Measurements from ENCODE around the gene DNHD1.

The DNHD1 gene

DNA sequence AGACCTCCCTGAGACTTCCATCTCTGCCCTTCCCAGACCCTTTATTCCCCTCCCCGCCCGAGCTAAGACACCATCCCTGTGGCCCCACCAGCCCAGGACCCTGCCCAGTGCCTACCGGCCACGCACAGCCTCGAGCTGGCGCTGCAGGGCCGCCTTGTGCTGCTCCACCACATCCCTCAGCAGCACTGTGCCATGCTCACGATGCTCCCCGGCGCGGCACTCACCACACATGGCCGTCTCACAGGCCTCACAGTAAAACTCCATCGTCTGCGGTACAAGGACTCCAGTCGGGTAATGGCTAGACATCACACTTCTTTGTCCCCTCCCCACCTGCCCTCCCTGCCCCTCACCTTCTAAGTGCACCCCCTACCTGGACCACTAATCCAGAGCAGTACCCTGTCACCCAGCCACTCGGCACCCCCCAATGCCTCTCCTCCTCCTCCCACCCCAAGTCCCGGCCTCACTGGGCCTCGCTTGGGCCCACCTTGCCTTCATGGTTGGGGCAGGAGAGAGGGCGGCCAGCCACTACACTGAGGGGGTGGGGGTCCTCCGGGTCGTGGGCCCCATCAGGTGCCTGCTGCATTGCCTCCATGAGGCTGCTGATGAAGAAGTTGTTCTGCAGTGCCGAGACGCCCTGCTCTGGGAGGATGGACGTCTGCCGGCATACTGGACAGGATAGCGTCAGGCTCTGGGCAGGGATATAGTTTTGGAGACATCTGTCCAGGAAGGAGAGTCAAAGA is 39.3 kb upstream of the DNHD1 start:
- no peak overlapping the region for H3K27ac ChIP-seq (replicated peaks)
- no peak overlapping the region for H3K4me3 ChIP-seq (replicated peaks; ENCODE audit: insufficient read depth, low read length)
- DNase-seq (ENCODE audit: low read depth in 1 of 2, low spot score in 1 of 2): no peak
- H3K27me3 ChIP-seq (ENCODE audit: insufficient read depth, poor library complexity, severe bottlenecking): peaks cover 2% of the 10 kb centered on the region
- TF ChIP-seq, protein P1, sequence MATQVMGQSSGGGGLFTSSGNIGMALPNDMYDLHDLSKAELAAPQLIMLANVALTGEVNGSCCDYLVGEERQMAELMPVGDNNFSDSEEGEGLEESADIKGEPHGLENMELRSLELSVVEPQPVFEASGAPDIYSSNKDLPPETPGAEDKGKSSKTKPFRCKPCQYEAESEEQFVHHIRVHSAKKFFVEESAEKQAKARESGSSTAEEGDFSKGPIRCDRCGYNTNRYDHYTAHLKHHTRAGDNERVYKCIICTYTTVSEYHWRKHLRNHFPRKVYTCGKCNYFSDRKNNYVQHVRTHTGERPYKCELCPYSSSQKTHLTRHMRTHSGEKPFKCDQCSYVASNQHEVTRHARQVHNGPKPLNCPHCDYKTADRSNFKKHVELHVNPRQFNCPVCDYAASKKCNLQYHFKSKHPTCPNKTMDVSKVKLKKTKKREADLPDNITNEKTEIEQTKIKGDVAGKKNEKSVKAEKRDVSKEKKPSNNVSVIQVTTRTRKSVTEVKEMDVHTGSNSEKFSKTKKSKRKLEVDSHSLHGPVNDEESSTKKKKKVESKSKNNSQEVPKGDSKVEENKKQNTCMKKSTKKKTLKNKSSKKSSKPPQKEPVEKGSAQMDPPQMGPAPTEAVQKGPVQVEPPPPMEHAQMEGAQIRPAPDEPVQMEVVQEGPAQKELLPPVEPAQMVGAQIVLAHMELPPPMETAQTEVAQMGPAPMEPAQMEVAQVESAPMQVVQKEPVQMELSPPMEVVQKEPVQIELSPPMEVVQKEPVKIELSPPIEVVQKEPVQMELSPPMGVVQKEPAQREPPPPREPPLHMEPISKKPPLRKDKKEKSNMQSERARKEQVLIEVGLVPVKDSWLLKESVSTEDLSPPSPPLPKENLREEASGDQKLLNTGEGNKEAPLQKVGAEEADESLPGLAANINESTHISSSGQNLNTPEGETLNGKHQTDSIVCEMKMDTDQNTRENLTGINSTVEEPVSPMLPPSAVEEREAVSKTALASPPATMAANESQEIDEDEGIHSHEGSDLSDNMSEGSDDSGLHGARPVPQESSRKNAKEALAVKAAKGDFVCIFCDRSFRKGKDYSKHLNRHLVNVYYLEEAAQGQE (IDR thresholded peaks at IDR 0.05; ENCODE audit: insufficient replicate concordance, low read depth): no peak
- TF ChIP-seq GABPA (IDR thresholded peaks at IDR 0.05; ENCODE audit: low read depth) (no peak), SPI1 (IDR thresholded peaks at IDR 0.05; ENCODE audit: borderline replicate concordance, low read depth) (no peak)
- TF ChIP-seq, protein P2, sequence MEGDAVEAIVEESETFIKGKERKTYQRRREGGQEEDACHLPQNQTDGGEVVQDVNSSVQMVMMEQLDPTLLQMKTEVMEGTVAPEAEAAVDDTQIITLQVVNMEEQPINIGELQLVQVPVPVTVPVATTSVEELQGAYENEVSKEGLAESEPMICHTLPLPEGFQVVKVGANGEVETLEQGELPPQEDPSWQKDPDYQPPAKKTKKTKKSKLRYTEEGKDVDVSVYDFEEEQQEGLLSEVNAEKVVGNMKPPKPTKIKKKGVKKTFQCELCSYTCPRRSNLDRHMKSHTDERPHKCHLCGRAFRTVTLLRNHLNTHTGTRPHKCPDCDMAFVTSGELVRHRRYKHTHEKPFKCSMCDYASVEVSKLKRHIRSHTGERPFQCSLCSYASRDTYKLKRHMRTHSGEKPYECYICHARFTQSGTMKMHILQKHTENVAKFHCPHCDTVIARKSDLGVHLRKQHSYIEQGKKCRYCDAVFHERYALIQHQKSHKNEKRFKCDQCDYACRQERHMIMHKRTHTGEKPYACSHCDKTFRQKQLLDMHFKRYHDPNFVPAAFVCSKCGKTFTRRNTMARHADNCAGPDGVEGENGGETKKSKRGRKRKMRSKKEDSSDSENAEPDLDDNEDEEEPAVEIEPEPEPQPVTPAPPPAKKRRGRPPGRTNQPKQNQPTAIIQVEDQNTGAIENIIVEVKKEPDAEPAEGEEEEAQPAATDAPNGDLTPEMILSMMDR (IDR thresholded peaks at IDR 0.05; ENCODE audit: insufficient read depth, low read length): no peak

DNA sequence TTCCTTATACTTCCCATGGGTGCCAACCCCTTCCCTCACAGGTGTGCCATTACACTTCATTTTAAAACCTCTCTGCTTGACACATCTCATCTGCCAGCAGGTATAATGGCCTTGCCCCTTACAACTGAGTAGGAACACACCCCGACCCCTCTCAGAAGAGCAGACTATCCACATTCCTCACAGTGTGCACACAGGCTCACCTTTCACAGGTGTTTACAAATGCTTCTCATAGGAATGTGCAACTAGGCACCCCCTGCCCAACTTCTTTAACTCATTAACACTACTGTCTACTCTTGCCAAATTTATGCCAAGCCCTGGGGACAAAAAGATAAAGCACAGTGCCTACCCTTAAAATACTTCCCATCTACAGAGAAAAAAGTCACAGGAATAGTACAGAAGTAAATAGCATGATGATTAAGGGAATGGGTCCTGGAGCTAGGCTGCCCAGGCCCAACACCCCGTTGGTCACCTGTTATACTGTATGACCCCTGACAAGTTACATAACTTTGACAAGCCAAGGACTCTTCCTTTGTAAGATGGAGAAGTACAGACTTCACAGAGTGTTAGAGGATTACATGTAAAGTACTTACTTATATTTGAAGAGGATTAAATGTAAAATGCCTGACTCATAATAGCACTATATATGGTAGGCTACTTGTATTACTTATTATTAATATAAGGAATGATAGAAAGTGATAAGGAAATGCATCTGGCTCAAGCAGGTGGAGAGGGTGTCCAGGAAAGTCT is 38.6 kb upstream of the DNHD1 start:
- H3K27me3 ChIP-seq (ENCODE audit: insufficient read depth, poor library complexity, severe bottlenecking): peaks cover 2% of the 10 kb centered on the region
- no peak for TF ChIP-seq POLR2AphosphoS5 (IDR thresholded peaks at IDR 0.05; ENCODE audit: low read depth)
- TF ChIP-seq, protein P1 (IDR thresholded peaks at IDR 0.05; ENCODE audit: insufficient replicate concordance, low read depth): no peak
- no peak for TF ChIP-seq SPI1 (IDR thresholded peaks at IDR 0.05; ENCODE audit: borderline replicate concordance, low read depth)
- no peak for TF ChIP-seq GABPA (IDR thresholded peaks at IDR 0.05; ENCODE audit: low read depth)
- TF ChIP-seq, protein P2 (IDR thresholded peaks at IDR 0.05; ENCODE audit: insufficient read depth, low read length): no peak
- H3K4me3 ChIP-seq (replicated peaks; ENCODE audit: insufficient read depth, low read length): no peak overlapping the region
- H3K27ac ChIP-seq (replicated peaks): no peak overlapping the region
- DNase-seq (ENCODE audit: low read depth in 1 of 2, low spot score in 1 of 2): no peak

DNA sequence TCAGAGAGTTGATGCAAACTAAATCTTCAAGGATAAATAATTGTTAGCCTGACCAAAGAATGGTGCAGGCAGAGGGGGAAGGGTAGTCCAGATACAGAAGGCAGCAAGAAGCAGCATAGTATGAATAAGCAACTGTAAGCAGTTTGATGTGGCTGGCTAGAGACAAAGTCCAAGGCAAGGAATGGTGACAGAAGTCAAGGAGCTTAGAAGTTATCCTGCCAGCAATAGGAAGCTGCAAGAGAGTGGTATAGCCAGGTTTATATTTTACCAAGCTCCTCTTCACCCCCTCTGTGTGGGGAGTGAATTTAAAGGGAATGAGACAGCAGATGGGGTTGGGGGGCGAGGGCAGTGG is 38.0 kb upstream of the DNHD1 start:
- DNase-seq (ENCODE audit: low read depth in 1 of 2, low spot score in 1 of 2): no peak
- TF ChIP-seq POLR2AphosphoS5 (IDR thresholded peaks at IDR 0.05; ENCODE audit: low read depth) (no peak), GABPA (IDR thresholded peaks at IDR 0.05; ENCODE audit: low read depth) (no peak), SPI1 (IDR thresholded peaks at IDR 0.05; ENCODE audit: borderline replicate concordance, low read depth) (no peak)
- TF ChIP-seq, protein P2 (IDR thresholded peaks at IDR 0.05; ENCODE audit: insufficient read depth, low read length): no peak
- TF ChIP-seq, protein P1 (IDR thresholded peaks at IDR 0.05; ENCODE audit: insufficient replicate concordance, low read depth): no peak
- H3K27me3 ChIP-seq (ENCODE audit: insufficient read depth, poor library complexity, severe bottlenecking): peaks cover 2% of the 10 kb centered on the region
- H3K4me3 ChIP-seq (replicated peaks; ENCODE audit: insufficient read depth, low read length): no peak overlapping the region
- no peak overlapping the region for H3K27ac ChIP-seq (replicated peaks)
